GM19468 (cell line): ENCODE measurements around the gene NEGR1.

Source experiments
- ATAC-seq: cut with Tn5 transposase; IDR thresholded peaks from one replicate; pipeline ENCODE4 v1.9.1; 2021; ENCODE audit warnings: mild to moderate bottlenecking, moderate library complexity, moderate number of reproducible peaks; ENCODE audit not compliant: unreplicated experiment; ENCODE audit errors: extremely low read depth

The NEGR1 gene

GRCh38 chr1:72282271-72283021 is at the start of gene NEGR1:
NEGR1 (minus strand) TSS chr1:72282539.
- peak; percentile 64 for ATAC-seq

GRCh38 chr1:72326494-72326893 is 44.2 kb upstream of the NEGR1 start:
- ATAC-seq = no peak

GRCh38 chr1:72324451-72324850 is 42.1 kb upstream of the NEGR1 start:
- ATAC-seq = no peak

- ATAC-seq = no peak
Observed at GRCh38 chr1:72322910-72323309, 40.6 kb upstream of the NEGR1 start.

- ATAC-seq = no peak
Observed at GRCh38 chr1:72296501-72296900, 14.2 kb upstream of the NEGR1 start.

GRCh38 chr1:72288886-72289285 is 6.5 kb upstream of the NEGR1 start:
- no peak for ATAC-seq

- no peak for ATAC-seq
Observed at GRCh38 chr1:72286401-72286800, 4.1 kb upstream of the NEGR1 start.

GRCh38 chr1:72285074-72285425 is 2.7 kb upstream of the NEGR1 start:
- ATAC-seq = no peak

- peak; percentile 62 for ATAC-seq
Observed at GRCh38 chr1:72284348-72285073, 2.2 kb upstream of the NEGR1 start.

- ATAC-seq = no peak
Observed at GRCh38 chr1:72284084-72284347, 1.7 kb upstream of the NEGR1 start.

- no peak for ATAC-seq
Observed at GRCh38 chr1:72283307-72284083, 1.2 kb upstream of the NEGR1 start.

GRCh38 chr1:72283022-72283306 is 625 bp upstream of the NEGR1 start:
- ATAC-seq = no peak

- no peak for ATAC-seq
Observed at GRCh38 chr1:72281637-72282270, 585 bp downstream of the NEGR1 start.

GRCh38 chr1:72281144-72281543 is 1.2 kb downstream of the NEGR1 start:
- no peak for ATAC-seq

- no peak for ATAC-seq
Observed at GRCh38 chr1:72280711-72281110, 1.6 kb downstream of the NEGR1 start.

GRCh38 chr1:72280131-72280530 is 2.2 kb downstream of the NEGR1 start:
- ATAC-seq = no peak

- no peak for ATAC-seq
Observed at GRCh38 chr1:72278461-72278860, 3.9 kb downstream of the NEGR1 start.

- ATAC-seq = no peak
Observed at GRCh38 chr1:72271555-72272085, 10.7 kb downstream of the NEGR1 start.

- no peak for ATAC-seq
Observed at GRCh38 chr1:72262735-72263134, 19.6 kb downstream of the NEGR1 start.

- ATAC-seq = no peak
Observed at GRCh38 chr1:72253132-72253531, 29.2 kb downstream of the NEGR1 start.

- ATAC-seq = no peak
Observed at GRCh38 chr1:72241397-72241796, 40.9 kb downstream of the NEGR1 start.
